HTERT RPE-1 (cell line): Measurements from ENCODE around the gene GNAL.
"Not testable (repeated sequence)": the region's sequence is repeated elsewhere in the genome, so short reads cannot be mapped to it uniquely, and the experiment has no call there.

Experiments
- in situ Hi-C: fragments of 300-500 bp; cut with MboI; formaldehyde crosslinking; loops from 4 replicates; pipeline ENCODE4 v1.14.3; 2020; ENCODE audit warnings: low sequenced_read_pairs

The GNAL gene

DNA sequence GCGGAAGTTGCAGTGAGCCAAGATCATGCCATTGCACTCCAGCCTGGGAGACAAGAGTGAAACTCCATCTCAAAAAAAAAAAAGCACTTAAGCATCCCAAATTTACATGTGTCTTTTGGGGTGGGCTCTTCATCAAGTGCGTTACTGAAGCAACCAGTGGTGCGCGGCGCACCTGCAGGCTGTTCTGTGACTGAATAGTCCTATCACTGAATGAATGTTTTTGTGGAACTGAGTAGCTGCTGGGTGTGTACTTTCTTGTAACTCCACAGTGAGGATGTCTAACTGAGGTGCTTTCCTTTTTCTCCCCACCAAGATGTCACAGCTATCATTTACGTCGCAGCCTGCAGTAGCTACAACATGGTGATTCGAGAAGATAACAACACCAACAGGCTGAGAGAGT, 179.2 kb downstream of the GNAL start:
- in situ Hi-C loops: no loop called here

DNA sequence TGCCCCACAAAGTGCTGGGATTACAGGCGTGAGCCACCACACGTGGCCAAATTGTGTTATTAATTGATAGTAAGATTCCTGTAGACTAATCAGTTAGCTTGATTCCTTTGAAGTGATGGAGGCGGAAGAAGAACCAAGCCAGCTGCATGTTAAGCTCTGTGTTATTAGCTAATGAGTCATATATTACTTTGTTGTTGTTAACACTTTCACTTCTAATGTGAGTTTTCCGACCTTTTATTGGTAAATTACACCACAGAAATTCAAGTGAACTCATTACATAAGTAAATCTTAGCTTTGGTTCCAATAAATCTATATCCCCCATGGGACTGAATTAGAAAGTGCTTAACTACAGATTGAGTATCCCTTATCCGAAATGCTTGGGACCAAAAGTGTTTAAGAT, 182.4 kb downstream of the GNAL start:
- in situ Hi-C loops: no loop called here

- in situ Hi-C loops: no loop called here
Observed at GRCh38 chr18:11872479-11873136, 183.5 kb downstream of the GNAL start.

GRCh38 chr18:11873670-11874340, 184.7 kb downstream of the GNAL start:
- in situ Hi-C loops: no loop called here

- in situ Hi-C loops: no loop called here
Observed at GRCh38 chr18:11874676-11875075, 185.6 kb downstream of the GNAL start.

DNA sequence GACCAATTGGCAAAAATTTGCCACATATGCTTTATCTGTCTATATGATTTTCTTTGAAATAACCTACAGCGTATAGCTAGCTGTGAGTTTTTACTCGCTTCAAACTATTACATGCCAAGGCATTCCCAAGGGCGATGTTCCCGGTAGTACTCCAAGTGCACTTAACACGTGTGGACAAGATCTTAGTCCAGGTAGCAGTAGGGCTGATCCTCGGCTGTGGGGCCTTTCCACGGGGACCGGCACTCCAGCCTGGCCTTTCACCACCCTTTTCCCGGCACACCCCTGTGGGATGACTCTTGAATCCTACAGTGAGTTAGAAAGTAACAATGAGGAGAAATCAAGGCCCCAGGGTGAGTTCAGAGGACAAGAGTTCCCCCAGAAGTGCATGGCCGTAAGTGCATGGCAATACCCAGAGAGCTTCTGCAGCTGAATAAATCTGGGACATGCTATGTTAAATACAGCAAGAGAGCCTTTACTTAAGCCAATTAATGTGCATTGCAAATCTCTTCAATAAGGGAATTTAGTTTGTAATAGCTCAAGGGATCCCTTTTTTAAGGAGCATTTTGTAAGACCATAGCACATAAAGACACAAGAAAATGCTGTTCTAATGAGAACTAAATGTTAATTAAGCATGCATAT, 188.6 kb downstream of the GNAL start:
- in situ Hi-C loops: no loop called here

- in situ Hi-C loops: no loop called here
Observed at GRCh38 chr18:11880586-11881304, 191.7 kb downstream of the GNAL start.

- in situ Hi-C loops: no loop called here
Observed at GRCh38 chr18:11882636-11883035, 193.6 kb downstream of the GNAL start.

GRCh38 chr18:11883153-11883552, 194.1 kb downstream of the GNAL start:
- in situ Hi-C loops: no loop called here

- in situ Hi-C loops: no loop called here
Observed at GRCh38 chr18:11884396-11885030, 195.4 kb downstream of the GNAL start.

- in situ Hi-C loops: no loop called here
Observed at GRCh38 chr18:11885278-11885947, 196.3 kb downstream of the GNAL start.

- in situ Hi-C loops: no loop called here
Observed at GRCh38 chr18:11886577-11887110, 197.6 kb downstream of the GNAL start.

DNA sequence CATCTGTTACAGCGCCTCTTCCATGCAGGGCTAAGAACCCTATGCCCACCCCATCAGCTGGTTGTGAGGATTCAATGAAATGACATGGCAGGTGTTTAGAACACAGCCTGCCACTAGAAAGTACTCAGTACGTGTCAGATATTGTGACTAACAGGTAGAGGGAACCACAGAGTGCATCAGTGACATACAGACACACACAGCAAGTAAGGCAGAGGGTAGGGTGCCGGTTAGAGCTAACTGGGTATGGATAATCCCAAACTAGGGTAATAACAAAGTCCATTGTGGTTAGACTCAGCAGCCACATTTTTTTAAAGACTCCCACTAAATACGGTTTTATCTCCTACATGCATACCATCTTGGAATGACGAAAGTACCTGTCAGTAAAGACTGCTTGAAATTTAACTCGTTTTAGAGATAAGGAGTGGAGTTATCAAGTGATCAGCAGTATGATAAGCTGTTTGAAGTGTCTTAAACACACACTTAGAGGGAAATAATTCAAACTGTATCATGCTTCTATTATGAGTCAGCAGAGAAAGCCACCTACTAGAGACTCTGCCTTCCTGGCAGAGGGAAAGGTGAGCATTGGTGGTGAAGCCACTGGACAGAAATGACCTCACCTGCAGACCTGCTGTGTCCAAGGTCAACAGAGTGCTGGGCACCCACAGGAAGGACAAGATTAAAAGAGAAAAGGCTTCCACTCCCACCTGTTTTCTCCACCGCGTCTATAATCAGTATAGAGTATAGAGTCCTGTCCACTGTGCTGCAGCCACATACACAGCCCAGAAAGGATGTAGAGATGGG, 198.5 kb downstream of the GNAL start:
- in situ Hi-C loops: no loop called here

DNA sequence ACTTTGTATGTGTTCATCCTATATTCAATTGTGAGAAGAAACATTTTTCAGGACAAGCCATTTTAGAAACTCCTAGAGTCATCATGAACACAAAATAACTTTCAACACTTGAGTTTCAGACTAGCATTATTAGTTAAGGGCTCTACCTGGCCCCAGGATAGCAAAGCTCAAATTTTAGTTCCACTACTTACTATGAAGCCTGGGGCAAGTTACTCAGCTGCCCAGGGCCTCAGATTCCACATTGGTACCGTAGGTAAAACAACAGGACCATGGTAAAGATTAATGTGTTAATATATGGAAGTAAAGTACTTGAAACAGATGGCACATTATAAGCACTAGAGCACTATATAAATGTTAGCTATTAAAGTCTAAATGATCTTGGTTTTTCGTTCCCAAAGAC, 199.7 kb downstream of the GNAL start:
- in situ Hi-C loops: no loop called here

- in situ Hi-C loops: no loop called here
Observed at GRCh38 chr18:11889284-11889683, 200.2 kb downstream of the GNAL start.

- in situ Hi-C loops: no loop called here
Observed at GRCh38 chr18:11891737-11892136, 202.7 kb downstream of the GNAL start.

DNA sequence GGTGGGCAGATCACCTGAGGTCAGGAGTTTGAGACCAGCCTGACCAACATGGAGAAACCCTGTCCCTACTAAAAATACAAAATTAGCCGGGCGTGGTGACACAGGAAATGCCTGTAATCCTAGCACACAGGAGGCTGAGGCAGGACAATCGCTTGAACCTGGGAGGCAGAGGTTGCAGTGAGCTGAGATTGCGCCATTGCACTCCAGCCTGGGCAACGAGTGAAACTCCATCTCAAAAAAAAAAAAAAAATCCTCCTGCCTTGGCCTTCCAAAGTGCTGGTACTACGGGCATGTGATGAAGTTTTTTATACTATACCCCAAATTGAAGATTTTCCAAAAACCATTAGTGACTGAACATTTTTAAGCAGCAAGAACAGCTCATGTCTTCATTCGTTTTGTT, 203.4 kb downstream of the GNAL start:
- in situ Hi-C loops: not testable (repeated sequence)

- in situ Hi-C loops: no loop called here
Observed at GRCh38 chr18:11897781-11898180, 208.7 kb downstream of the GNAL start.

DNA sequence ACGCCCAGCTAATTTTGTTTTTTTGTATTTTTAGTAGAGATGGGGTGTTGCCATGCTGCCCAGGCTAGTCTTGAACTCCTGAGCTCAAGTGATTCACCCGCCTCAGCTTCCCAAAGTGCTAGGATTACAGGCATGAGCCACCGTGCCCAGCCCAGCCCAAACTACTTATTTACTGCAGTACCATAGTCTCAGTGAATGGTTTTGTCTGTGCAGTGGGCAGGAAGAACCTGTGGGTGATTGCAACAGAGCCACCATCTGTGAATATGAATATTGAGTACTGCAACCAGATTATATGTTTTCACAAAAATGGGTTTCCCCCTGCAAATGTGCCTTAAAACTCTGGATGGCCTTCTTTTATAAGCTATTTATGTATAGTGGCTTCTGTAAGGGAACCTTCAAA, 210.0 kb downstream of the GNAL start:
- in situ Hi-C loops: no loop called here
